Subcutaneous abdominal adipose tissue (tissue), 5 donors: ENCODE results near the gene KCNQ1.

ENCODE experiments used
- H3K27ac ChIP-seq: one replicate; pipeline ENCODE4 v1.7.0; 2013; ENCODE audit warnings: low read depth, mild to moderate bottlenecking, inconsistent platforms, low read length, moderate library complexity
- H3K27me3 ChIP-seq, 5 donors: one replicate each; pipeline ENCODE4 v1.7.0; 2013; ENCODE audit warnings: low read length in 5 of 5, inconsistent platforms in 1 of 5; ENCODE audit not compliant: control insufficient read depth in 5 of 5, insufficient read depth in 4 of 5
- H3K36me3 ChIP-seq, 5 donors: one replicate each; pipeline ENCODE4 v1.7.0; 2013; ENCODE audit warnings: low read length in 5 of 5; ENCODE audit not compliant: control insufficient read depth in 5 of 5, insufficient read depth in 5 of 5
- H3K4me1 ChIP-seq, 5 donors: one replicate each; pipeline ENCODE4 v1.7.0; 2013; ENCODE audit warnings: low read length in 5 of 5, mild to moderate bottlenecking in 3 of 5, moderate library complexity in 1 of 5; ENCODE audit not compliant: control insufficient read depth in 5 of 5, insufficient read depth in 5 of 5
- H3K4me3 ChIP-seq, 5 donors: one replicate each; pipeline ENCODE4 v1.7.0; 2013; ENCODE audit warnings: low read length in 5 of 5, low read depth in 1 of 5
- H3K9ac ChIP-seq, 5 donors: one replicate each; pipeline ENCODE4 v1.7.0; 2013; ENCODE audit warnings: low read length in 5 of 5, mild to moderate bottlenecking in 4 of 5, moderate library complexity in 3 of 5
- H3K9me3 ChIP-seq, 5 donors: one replicate each; pipeline ENCODE4 v1.7.0; 2013; ENCODE audit warnings: low read length in 5 of 5; ENCODE audit not compliant: control insufficient read depth in 5 of 5
- donor health status: healthy.
- donor health status: healthy.
- donor health status: healthy.
- donor health status: healthy.
- donor health status: healthy.

Gene KCNQ1

GRCh38 chr11:2880646-2881045, 435.8 kb downstream of the KCNQ1 start:
- Histone ChIP-seq H3K9ac (no peak overlapping the region), H3K9me3 (peaks cover 0 to 11% (median 8%) of the 10 kb centered on the region in 5 donors), H3K4me3 (no peak overlapping the region), H3K27ac (no peak overlapping the region), H3K27me3 (no peaks in the 10 kb centered on the region), H3K36me3 (peaks cover 0 to 16% (median 9%) of the 10 kb centered on the region in 5 donors), H3K4me1 (peaks cover 0 to 43% (median 39%) of the 10 kb centered on the region in 5 donors)

DNA sequence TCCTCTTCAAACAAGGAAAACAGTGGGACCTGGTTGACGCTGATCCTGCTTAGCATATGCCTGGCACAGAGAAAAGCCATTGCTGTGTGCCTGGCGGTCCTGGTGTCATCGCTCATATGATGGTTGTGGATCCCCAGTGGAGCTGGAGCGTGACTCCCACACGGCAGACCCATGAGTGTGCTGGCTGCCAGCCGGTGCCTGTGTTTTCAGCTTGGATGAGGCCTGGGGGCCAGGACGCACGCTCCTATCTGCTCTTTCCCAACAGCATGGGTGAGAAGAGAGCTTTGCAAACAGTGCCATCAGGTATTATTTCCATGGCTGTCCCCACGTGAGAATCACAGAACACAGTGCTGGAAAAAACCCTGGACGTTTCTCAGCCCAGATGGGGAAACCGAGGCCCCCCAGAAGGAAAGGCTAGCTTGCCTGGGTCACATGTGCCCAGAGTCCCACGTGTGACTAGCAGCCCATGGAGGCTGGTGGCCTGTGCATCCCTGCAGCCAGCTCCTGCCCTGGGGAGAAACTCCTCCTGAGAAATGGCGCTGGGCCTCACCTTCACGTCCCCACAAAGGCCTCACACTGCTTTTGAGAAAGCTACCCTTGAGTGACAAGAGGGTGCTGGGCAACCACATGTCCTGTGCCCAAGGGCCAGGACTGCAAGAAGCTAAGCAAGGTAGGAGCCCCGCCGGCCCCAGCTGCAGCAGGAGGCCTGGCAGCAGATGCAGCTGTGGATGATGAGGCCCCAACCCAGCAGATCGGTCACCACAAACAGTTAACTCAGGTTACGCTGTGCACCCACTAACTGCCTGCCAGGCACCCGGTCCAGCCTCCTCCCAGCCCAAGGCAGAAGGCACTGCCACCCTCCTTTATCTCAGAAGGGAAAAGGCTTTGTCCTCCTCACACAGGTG, 436.5 kb downstream of the KCNQ1 start:
- peak overlapping the region in 2 of 5 donors; percentile 13 to 33 for H3K4me3 ChIP-seq
- H3K27me3 ChIP-seq, result no peaks in the 10 kb centered on the region
- H3K9ac ChIP-seq, result peak overlapping the region in 1 of 5 donors; percentile 42
- H3K9me3 ChIP-seq, result peaks cover 0 to 11% (median 8%) of the 10 kb centered on the region in 5 donors
- no peak overlapping the region for H3K27ac ChIP-seq
- H3K4me1 ChIP-seq, result peaks cover 0 to 46% (median 41%) of the 10 kb centered on the region in 5 donors
- peaks cover 0 to 16% (median 9%) of the 10 kb centered on the region in 5 donors for H3K36me3 ChIP-seq

DNA sequence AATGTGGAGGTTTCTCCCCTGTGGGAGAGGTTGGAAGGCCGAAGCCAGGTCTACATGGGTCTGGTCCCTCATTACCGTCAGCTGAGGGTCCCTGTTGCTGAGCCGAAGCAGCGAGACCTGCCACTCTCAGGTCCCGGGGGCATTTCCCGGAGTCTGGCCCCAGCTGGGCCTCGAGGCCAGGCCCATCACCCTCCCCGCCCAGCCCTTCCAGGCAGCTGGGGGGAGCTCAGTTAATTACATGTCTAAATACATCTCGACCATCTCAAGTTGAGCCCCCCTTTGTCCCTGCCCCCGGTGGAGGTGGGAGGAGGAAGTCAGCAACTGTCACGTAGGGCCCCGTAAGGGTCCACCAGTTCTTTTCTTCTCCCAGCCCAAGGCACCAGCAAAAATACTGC, 437.2 kb downstream of the KCNQ1 start:
- Histone ChIP-seq H3K4me3 (peak overlapping the region in 2 of 5 donors; percentile 13 to 74), H3K27me3 (no peaks in the 10 kb centered on the region), H3K36me3 (peaks cover 0 to 16% (median 9%) of the 10 kb centered on the region in 5 donors), H3K27ac (no peak overlapping the region), H3K4me1 (peaks cover 0 to 50% (median 48%) of the 10 kb centered on the region in 5 donors), H3K9me3 (peaks cover 0 to 9% (median 7%) of the 10 kb centered on the region in 5 donors), H3K9ac (peak overlapping the region in 1 of 5 donors; percentile 42)

DNA sequence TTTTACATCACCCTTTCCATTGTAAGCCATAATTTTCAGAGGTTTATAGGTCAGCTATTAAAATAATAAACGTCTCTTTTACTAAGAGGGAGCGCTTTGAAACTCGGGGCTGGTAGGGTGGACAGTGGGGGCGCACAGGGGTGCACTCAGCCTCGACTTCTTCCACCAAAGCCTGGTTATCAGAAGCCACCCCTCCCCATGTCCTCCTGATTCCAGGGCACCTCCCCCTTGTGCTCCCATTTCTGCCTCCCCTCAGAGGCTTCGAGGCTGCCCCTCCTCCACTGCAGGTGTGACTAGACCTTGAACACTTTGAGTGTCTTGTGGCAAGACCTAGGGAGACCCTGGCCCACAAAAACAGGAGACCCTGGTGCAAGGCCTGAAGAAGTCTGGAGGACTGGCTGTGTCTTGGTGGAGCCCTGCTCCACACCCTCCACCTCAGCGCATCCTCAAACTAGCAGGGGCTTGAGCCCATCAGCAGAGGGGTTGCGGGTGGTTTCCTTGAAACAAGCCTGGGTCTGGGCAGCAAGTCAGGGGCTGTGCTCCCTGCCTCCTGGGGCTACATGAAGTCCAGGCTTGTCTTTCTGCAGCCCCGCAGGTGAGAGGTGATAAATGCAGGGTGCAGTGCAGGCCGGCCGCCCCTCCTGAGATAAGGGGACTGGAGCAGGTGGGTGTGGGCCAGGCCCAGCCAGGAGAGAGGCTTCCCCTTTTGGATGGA, 437.7 kb downstream of the KCNQ1 start:
- H3K36me3 ChIP-seq, result peaks cover 0 to 16% (median 9%) of the 10 kb centered on the region in 5 donors
- no peak overlapping the region for H3K27ac ChIP-seq
- H3K4me3 ChIP-seq, result peak overlapping the region; percentile 68 to 83 (median 74)
- H3K9me3 ChIP-seq, result peaks cover 0 to 9% (median 7%) of the 10 kb centered on the region in 5 donors
- no peaks in the 10 kb centered on the region for H3K27me3 ChIP-seq
- H3K9ac ChIP-seq, result peak overlapping the region in 1 of 5 donors; percentile 41
- H3K4me1 ChIP-seq, result peaks cover 0 to 51% (median 45%) of the 10 kb centered on the region in 5 donors

- Histone ChIP-seq H3K27ac (peak overlapping the region; percentile 54), H3K4me1 (peaks cover 0 to 54% (median 51%) of the 10 kb centered on the region in 5 donors), H3K27me3 (no peaks in the 10 kb centered on the region), H3K9me3 (peaks cover 0 to 8% (median 7%) of the 10 kb centered on the region in 5 donors), H3K9ac (peak overlapping the region in 3 of 5 donors; percentile 43 to 69 (median 64)), H3K36me3 (peaks cover 0 to 14% (median 8%) of the 10 kb centered on the region in 5 donors), H3K4me3 (peak overlapping the region; percentile 68 to 83 (median 74))
Observed at GRCh38 chr11:2883640-2883978, 438.8 kb downstream of the KCNQ1 start.

DNA sequence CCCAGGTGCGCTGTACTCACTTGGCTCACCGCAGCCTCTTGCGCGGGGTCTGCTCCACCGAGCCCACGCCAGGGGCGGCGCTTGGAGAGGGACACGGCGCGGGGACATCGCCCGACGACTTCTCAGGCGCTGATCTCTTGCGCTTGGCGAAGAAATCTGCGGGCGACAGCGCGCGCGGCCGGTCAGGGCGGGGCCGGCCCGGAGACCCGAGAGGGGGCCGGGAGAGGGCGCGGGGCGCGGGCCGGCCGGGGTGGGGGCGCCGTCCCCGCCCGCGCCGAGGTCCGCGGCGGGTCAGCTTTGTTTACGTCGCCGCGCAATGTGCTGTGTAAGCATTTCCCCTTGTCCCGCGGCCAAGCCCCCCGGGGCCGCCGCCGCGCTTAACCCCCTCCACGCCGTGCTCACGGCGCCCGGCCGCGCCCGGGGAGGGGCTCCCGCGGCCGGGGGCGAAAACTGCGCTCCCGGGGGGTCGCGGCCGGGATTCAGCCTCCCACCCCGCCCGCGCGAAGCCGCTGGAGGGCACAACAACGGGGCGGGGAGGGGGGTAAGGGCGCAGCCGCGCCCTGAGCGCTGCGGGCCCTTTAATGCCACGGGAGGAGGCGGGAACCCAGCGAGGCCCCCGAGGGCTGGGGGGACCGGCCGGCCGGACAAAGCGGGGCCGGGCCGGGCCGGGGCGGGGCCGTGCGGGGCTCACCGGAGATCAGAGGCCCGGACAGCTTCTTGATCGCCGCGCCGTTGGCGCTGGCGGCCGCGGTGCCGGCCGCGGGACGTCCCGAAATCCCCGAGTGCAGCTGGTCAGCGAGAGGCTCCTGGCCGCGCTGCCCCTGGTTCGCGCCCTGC, 439.4 kb downstream of the KCNQ1 start:
- Histone ChIP-seq H3K27ac (peak overlapping the region; percentile 54), H3K9ac (peak overlapping the region in 3 of 5 donors; percentile 43 to 69 (median 68)), H3K36me3 (peaks cover 0 to 9% (median 2%) of the 10 kb centered on the region in 5 donors), H3K9me3 (peaks cover 0 to 3% (median 1%) of the 10 kb centered on the region in 5 donors), H3K4me3 (peak overlapping the region in 4 of 5 donors; percentile 68 to 83 (median 74)), H3K27me3 (no peaks in the 10 kb centered on the region), H3K4me1 (peaks cover 0 to 54% (median 51%) of the 10 kb centered on the region in 5 donors)

DNA sequence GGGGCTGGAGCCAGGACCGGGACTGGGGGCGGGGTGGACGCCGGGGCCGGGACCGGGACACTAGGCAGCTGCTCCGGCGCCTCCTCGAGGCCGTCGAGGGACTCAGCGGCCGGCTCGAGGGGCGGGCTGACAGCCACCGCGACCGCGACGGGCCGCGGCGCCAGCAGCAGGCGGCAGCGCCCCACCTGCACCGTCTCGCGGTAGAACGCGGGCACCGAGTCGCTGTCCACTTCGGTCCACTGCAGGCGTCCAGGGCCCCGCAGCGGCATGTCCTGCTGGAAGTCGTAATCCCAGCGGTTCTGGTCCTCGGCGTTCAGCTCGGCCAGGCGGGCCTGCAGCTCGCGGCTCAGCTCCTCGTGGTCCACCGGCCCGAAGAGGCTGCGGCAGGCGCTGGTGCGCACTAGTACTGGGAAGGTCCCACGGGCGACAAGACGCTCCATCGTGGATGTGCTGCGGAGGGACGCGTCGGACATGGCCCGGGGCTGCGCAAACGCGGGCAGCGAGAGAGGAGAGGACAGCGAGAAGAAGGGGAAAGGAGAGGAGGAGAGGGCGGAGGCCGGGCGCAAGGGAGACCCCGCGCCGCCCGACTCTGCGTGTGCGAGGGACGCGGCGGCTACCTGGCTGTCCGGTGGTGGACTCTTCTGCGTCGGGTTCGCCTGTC, 440.3 kb downstream of the KCNQ1 start:
- Histone ChIP-seq H3K9ac (peak overlapping the region in 4 of 5 donors; percentile 33 to 82 (median 70)), H3K27me3 (no peaks in the 10 kb centered on the region)

DNA sequence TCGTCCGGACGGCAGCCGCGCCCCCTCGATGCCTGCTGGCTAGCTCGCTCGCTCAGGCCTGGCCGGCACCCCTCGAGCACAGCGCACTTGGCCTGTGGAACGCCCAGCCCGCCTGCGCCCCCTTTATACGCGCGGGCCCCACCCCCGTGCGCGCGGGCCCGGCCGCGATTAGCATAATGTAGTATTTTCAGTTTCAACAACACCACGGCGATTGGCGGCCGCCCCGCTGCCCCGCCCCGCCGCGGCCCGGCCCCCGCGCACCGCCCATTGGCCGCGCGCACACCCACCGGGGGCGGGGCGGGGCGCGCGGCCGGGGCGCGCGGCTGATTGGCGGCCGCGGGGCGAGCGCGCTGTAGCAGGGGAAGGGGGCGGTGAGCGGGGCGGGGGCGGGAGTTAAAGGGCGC, 440.9 kb downstream of the KCNQ1 start, which contains the start of gene CDKN1C:
Gene CDKN1C, minus strand, starts transcription at position 98 of the 404 bp plus-strand sequence. CDS start 319 bp downstream, outside the sequence.
- peaks cover 0 to 5% (median 0%) of the 10 kb centered on the region in 5 donors for H3K36me3 ChIP-seq
- H3K27me3 ChIP-seq, result no peaks in the 10 kb centered on the region
- H3K9me3 ChIP-seq, result no peaks in the 10 kb centered on the region
- peak within 1 kb of the TSS; percentile 65 for H3K27ac ChIP-seq
- peak within 1 kb of the TSS in 4 of 5 donors; percentile 76 to 88 (median 84) for H3K4me3 ChIP-seq
- peaks cover 0 to 55% (median 49%) of the 10 kb centered on the region in 5 donors for H3K4me1 ChIP-seq
- H3K9ac ChIP-seq, result peak within 1 kb of the TSS in 4 of 5 donors; percentile 33 to 82 (median 70)

More for the DNA sequence above, 440.3 kb downstream of the KCNQ1 start:
- peak overlapping the region; percentile 65 for H3K27ac ChIP-seq
- peaks cover 0 to 5% (median 0%) of the 10 kb centered on the region in 5 donors for H3K36me3 ChIP-seq
- no peaks in the 10 kb centered on the region for H3K9me3 ChIP-seq
- H3K4me1 ChIP-seq, result peaks cover 0 to 54% (median 51%) of the 10 kb centered on the region in 5 donors
- H3K4me3 ChIP-seq, result peak overlapping the region in 4 of 5 donors; percentile 76 to 88 (median 84)
